ENCODE measurements around the gene BSPRY.

The BSPRY gene

GRCh38 chr9:113373676-113374392, 24.5 kb downstream of the BSPRY start:
- DNase-seq (ENCODE audit: low read depth in 1 of 2, low spot score in 1 of 2), result no peak
- Histone ChIP-seq H3K4me3 (replicated peaks; ENCODE audit: insufficient read depth, low read length) (no peak overlapping the region), H3K27me3 (ENCODE audit: insufficient read depth, poor library complexity, severe bottlenecking) (no peaks in the 10 kb centered on the region), H3K27ac (replicated peaks) (no peak overlapping the region)
- no peak for TF ChIP-seq SPI1 (IDR thresholded peaks at IDR 0.05; ENCODE audit: borderline replicate concordance, low read depth)
- TF ChIP-seq, protein P1, sequence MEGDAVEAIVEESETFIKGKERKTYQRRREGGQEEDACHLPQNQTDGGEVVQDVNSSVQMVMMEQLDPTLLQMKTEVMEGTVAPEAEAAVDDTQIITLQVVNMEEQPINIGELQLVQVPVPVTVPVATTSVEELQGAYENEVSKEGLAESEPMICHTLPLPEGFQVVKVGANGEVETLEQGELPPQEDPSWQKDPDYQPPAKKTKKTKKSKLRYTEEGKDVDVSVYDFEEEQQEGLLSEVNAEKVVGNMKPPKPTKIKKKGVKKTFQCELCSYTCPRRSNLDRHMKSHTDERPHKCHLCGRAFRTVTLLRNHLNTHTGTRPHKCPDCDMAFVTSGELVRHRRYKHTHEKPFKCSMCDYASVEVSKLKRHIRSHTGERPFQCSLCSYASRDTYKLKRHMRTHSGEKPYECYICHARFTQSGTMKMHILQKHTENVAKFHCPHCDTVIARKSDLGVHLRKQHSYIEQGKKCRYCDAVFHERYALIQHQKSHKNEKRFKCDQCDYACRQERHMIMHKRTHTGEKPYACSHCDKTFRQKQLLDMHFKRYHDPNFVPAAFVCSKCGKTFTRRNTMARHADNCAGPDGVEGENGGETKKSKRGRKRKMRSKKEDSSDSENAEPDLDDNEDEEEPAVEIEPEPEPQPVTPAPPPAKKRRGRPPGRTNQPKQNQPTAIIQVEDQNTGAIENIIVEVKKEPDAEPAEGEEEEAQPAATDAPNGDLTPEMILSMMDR (IDR thresholded peaks at IDR 0.05; ENCODE audit: insufficient read depth, low read length), result no peak
- TF ChIP-seq POLR2AphosphoS5 (IDR thresholded peaks at IDR 0.05; ENCODE audit: low read depth), result no peak
- no peak for TF ChIP-seq GABPA (IDR thresholded peaks at IDR 0.05; ENCODE audit: low read depth)
- TF ChIP-seq, protein P2, sequence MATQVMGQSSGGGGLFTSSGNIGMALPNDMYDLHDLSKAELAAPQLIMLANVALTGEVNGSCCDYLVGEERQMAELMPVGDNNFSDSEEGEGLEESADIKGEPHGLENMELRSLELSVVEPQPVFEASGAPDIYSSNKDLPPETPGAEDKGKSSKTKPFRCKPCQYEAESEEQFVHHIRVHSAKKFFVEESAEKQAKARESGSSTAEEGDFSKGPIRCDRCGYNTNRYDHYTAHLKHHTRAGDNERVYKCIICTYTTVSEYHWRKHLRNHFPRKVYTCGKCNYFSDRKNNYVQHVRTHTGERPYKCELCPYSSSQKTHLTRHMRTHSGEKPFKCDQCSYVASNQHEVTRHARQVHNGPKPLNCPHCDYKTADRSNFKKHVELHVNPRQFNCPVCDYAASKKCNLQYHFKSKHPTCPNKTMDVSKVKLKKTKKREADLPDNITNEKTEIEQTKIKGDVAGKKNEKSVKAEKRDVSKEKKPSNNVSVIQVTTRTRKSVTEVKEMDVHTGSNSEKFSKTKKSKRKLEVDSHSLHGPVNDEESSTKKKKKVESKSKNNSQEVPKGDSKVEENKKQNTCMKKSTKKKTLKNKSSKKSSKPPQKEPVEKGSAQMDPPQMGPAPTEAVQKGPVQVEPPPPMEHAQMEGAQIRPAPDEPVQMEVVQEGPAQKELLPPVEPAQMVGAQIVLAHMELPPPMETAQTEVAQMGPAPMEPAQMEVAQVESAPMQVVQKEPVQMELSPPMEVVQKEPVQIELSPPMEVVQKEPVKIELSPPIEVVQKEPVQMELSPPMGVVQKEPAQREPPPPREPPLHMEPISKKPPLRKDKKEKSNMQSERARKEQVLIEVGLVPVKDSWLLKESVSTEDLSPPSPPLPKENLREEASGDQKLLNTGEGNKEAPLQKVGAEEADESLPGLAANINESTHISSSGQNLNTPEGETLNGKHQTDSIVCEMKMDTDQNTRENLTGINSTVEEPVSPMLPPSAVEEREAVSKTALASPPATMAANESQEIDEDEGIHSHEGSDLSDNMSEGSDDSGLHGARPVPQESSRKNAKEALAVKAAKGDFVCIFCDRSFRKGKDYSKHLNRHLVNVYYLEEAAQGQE (IDR thresholded peaks at IDR 0.05; ENCODE audit: insufficient replicate concordance, low read depth), result no peak

GRCh38 chr9:113375057-113376023, 26.0 kb downstream of the BSPRY start:
- Histone ChIP-seq H3K4me3 (replicated peaks; ENCODE audit: insufficient read depth, low read length) (no peak overlapping the region), H3K27me3 (ENCODE audit: insufficient read depth, poor library complexity, severe bottlenecking) (no peaks in the 10 kb centered on the region), H3K27ac (replicated peaks) (no peak overlapping the region)
- DNase-seq (ENCODE audit: low read depth in 1 of 2, low spot score in 1 of 2), result no peak
- TF ChIP-seq, protein P1 (IDR thresholded peaks at IDR 0.05; ENCODE audit: insufficient read depth, low read length), result no peak
- TF ChIP-seq, protein P2 (IDR thresholded peaks at IDR 0.05; ENCODE audit: insufficient replicate concordance, low read depth), result no peak
- TF ChIP-seq GABPA (IDR thresholded peaks at IDR 0.05; ENCODE audit: low read depth), result no peak
- no peak for TF ChIP-seq POLR2AphosphoS5 (IDR thresholded peaks at IDR 0.05; ENCODE audit: low read depth)
- TF ChIP-seq SPI1 (IDR thresholded peaks at IDR 0.05; ENCODE audit: borderline replicate concordance, low read depth), result no peak

GRCh38 chr9:113376634-113377567, 27.6 kb downstream of the BSPRY start, which contains the start of gene HDHD3:
Gene HDHD3, minus strand, starts transcription at chr9:113376986. Its CDS starts 2,632 bp downstream, at chr9:113374354.
- H3K27me3 ChIP-seq (ENCODE audit: insufficient read depth, poor library complexity, severe bottlenecking), result no peaks in the 10 kb centered on the region
- peak within 1 kb of the TSS; percentile 72 for H3K4me3 ChIP-seq (replicated peaks; ENCODE audit: insufficient read depth, low read length)
- peak; percentile 53; the same call in 1 of the 2 replicates for TF ChIP-seq POLR2AphosphoS5 (IDR thresholded peaks at IDR 0.05; ENCODE audit: low read depth)
- no peak for TF ChIP-seq GABPA (IDR thresholded peaks at IDR 0.05; ENCODE audit: low read depth)
- TF ChIP-seq, protein P2 (IDR thresholded peaks at IDR 0.05; ENCODE audit: insufficient replicate concordance, low read depth), result no peak
- DNase-seq (ENCODE audit: low read depth in 1 of 2, low spot score in 1 of 2), result peak; percentile 58 to 70
- H3K27ac ChIP-seq (replicated peaks), result peak within 1 kb of the TSS; percentile 51

Measured in HL-60 (cell line).